ENCODE measurements around the gene SIAE. TPM values are rescaled to one million over a fixed set of nuclear protein-coding genes. Genes with fewer than 3 reads are reported as not detected.

Gene SIAE, protein sequence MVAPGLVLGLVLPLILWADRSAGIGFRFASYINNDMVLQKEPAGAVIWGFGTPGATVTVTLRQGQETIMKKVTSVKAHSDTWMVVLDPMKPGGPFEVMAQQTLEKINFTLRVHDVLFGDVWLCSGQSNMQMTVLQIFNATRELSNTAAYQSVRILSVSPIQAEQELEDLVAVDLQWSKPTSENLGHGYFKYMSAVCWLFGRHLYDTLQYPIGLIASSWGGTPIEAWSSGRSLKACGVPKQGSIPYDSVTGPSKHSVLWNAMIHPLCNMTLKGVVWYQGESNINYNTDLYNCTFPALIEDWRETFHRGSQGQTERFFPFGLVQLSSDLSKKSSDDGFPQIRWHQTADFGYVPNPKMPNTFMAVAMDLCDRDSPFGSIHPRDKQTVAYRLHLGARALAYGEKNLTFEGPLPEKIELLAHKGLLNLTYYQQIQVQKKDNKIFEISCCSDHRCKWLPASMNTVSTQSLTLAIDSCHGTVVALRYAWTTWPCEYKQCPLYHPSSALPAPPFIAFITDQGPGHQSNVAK
- total RNA-seq = 100 to 1,000 TPM; 128 to 236 TPM

DNA sequence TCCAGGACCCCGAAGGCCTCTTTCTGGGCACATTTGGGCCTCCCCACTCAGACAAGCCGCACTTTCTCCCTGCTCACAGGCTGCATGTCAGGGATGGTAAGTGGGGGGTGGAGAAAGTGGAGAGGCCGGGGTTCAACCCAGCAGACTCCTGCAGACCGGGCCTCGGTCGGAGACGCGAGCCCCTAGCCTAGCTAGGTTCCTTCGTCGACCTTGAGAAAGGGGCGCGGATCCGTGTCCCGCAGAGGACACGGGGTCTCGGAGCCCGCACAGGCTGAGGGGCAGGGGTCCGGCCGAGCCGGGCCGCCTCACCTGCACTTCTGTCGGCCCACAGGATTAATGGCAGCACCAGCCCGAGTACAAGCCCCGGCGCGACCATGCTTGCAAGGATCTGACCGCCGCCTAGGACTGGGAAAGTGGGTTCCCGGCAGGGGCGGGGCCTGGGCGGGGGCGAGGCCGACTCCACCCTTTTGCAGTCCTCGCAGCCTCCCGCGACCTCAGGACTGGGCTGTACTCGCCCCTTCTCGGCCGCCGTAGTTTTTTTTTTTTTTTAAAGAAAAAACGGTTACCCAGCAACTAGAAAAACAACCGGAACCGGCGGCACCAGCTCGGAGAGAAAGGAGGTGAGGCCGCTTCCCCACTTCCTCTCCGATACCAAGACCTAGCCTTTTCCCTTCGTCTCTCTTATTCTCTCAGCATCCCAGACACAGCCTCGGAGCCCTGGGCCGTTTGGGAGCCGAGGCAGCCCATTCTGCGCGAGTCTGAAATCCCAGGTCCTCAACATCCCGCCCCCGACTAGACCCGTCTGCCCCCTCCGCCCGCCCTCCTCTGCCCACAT lies at the start of gene SIAE, which contains the start of gene SPA17:
TSS of gene SIAE (minus strand) at position 407 of the 835 bp plus-strand sequence. CDS start at position 376, 31 bp downstream.
TSS of gene SPA17 (plus strand) at position 572 of the 835 bp plus-strand sequence. CDS start 1,361 bp downstream, outside the sequence.
- Histone ChIP-seq H3K9me3 (no peaks in the 10 kb centered on the region), H3K27me3 (no peaks in the 10 kb centered on the region), H3K27ac (peak within 1 kb of the TSS; percentile 91), H3K4me1 (no peaks in the 10 kb centered on the region), H3K9ac (ENCODE audit: low read depth in 2 of 2, low read length in 2 of 2) (peak within 1 kb of the TSS; percentile 86 to 89), H3K4me3 (peak within 1 kb of the TSS; percentile 77), H3K36me3 (no peaks in the 10 kb centered on the region)
- peak; percentile 96 for DNase-seq
- intact Hi-C loops (cut with DNase I) = loop anchor here (5.0 kb wide), 1 partner anchor 74 kb away; no protein-coding TSS in a partner anchor
- TF ChIP-seq, protein P1, sequence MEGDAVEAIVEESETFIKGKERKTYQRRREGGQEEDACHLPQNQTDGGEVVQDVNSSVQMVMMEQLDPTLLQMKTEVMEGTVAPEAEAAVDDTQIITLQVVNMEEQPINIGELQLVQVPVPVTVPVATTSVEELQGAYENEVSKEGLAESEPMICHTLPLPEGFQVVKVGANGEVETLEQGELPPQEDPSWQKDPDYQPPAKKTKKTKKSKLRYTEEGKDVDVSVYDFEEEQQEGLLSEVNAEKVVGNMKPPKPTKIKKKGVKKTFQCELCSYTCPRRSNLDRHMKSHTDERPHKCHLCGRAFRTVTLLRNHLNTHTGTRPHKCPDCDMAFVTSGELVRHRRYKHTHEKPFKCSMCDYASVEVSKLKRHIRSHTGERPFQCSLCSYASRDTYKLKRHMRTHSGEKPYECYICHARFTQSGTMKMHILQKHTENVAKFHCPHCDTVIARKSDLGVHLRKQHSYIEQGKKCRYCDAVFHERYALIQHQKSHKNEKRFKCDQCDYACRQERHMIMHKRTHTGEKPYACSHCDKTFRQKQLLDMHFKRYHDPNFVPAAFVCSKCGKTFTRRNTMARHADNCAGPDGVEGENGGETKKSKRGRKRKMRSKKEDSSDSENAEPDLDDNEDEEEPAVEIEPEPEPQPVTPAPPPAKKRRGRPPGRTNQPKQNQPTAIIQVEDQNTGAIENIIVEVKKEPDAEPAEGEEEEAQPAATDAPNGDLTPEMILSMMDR (IDR thresholded peaks at IDR 0.05) = no peak

DNA sequence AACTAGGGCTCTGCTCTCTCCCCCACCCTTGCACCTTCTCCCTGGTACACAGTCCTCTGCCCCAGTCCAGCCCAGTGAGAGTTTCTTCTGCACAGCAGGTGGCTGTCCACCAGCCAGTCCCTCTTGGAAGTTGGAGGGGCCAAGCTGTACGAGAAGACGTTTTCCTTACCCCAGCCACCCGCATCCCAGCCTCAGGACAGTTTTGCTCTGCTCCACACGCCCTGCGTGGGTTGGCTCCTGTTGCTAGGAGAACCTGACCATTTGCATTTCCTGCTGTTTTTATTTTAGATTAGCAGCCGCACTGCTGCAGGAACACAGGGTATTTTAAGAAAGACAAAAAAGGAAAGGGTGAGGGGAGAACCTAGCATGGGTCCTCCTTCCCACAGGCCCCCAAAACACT lies 48.6 kb upstream of the SIAE start:
- Histone ChIP-seq H3K36me3 (no peaks in the 10 kb centered on the region), H3K27ac (no peak overlapping the region), H3K4me1 (peaks cover 13% of the 10 kb centered on the region), H3K4me3 (no peak overlapping the region), H3K9me3 (no peaks in the 10 kb centered on the region), H3K9ac (ENCODE audit: low read depth in 2 of 2, low read length in 2 of 2) (no peak overlapping the region), H3K27me3 (peaks cover 24% of the 10 kb centered on the region)
- intact Hi-C loops (cut with DNase I) = no loop called here
- TF ChIP-seq, protein P1 (IDR thresholded peaks at IDR 0.05) = no peak
- DNase-seq = no peak

DNA sequence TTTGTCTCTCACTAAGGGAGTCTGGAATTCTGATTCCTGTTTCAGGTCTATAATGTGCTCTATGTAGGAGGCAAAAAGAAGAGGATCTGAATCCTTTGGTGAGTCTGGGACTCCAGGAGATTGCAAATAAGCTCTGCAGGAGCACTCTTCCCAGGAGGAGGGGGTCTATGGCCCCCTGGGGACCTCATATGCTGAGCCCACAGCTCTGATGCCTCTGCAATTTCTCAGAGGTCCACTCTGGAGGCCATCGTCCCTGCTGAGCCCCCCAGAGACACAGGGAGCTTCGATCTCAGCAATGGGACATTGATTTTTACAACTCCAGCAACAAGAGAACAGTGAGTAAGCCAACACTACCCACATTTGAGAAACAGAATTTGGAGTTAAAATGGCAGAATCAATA lies 46.0 kb upstream of the SIAE start:
- intact Hi-C loops (cut with DNase I) = no loop called here
- Histone ChIP-seq H3K9ac (ENCODE audit: low read depth in 2 of 2, low read length in 2 of 2) (no peak overlapping the region), H3K4me3 (no peak overlapping the region), H3K9me3 (no peaks in the 10 kb centered on the region), H3K27ac (no peak overlapping the region), H3K36me3 (no peaks in the 10 kb centered on the region), H3K27me3 (peaks cover 24% of the 10 kb centered on the region), H3K4me1 (peaks cover 8% of the 10 kb centered on the region)
- DNase-seq = no peak
- TF ChIP-seq, protein P1 (IDR thresholded peaks at IDR 0.05) = no peak

DNA sequence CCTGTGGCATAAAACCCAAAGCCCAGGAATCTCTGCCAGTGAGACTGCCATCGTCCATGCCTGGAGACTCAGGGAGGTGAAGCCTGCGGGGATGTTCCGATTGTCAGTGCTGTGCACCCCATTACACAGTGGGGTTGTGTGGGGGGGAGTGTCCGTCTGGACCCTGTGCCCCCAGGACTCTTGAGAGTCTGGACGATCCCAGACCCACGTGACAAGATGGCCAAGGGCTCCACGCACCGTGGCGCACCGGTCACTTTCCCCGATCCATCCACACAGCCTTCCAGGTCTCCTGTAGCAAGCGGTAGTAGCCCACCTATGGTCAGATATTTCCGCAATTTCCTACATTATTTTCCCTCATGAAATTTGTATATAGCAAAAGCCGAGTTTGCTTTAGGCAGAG lies 45.3 kb upstream of the SIAE start:
- H3K4me1 ChIP-seq = peaks cover 8% of the 10 kb centered on the region
- intact Hi-C loops (cut with DNase I) = no loop called here
- no peaks in the 10 kb centered on the region for H3K9me3 ChIP-seq
- no peaks in the 10 kb centered on the region for H3K36me3 ChIP-seq
- DNase-seq = no peak
- TF ChIP-seq, protein P1 (IDR thresholded peaks at IDR 0.05) = no peak
- H3K9ac ChIP-seq (ENCODE audit: low read depth in 2 of 2, low read length in 2 of 2) = no peak overlapping the region
- H3K4me3 ChIP-seq = no peak overlapping the region
- H3K27me3 ChIP-seq = peaks cover 24% of the 10 kb centered on the region
- no peak overlapping the region for H3K27ac ChIP-seq

Data from colonic mucosa (tissue), 4 donors.